ENCODE data around the gene AK5.
"Not testable (repeated sequence)": the region's sequence is repeated elsewhere in the genome, so short reads cannot be mapped to it uniquely, and the experiment has no call there.

Gene AK5

GRCh38 chr1:77512650-77513049 is 230.8 kb downstream of the AK5 start:
- not testable (repeated sequence) for DNase-seq

- DNase-seq: no peak
Measured at GRCh38 chr1:77513839-77514763, 232.3 kb downstream of the AK5 start.

GRCh38 chr1:77514921-77515776 is 233.3 kb downstream of the AK5 start:
- peak; percentile 17 for DNase-seq

- no peak for DNase-seq
Measured at GRCh38 chr1:77516106-77516505, 234.3 kb downstream of the AK5 start.

GRCh38 chr1:77524038-77524437 is 242.2 kb downstream of the AK5 start:
- no peak for DNase-seq

GRCh38 chr1:77531149-77531548 is 249.3 kb downstream of the AK5 start:
- DNase-seq: not testable (repeated sequence)

- not testable (repeated sequence) for DNase-seq
Measured at GRCh38 chr1:77531596-77532280, 249.9 kb downstream of the AK5 start.

- no peak for DNase-seq
Measured at GRCh38 chr1:77532641-77533040, 250.8 kb downstream of the AK5 start.

GRCh38 chr1:77533660-77534305 is 252.0 kb downstream of the AK5 start:
- peak; percentile 76 for DNase-seq

GRCh38 chr1:77534456-77534855 is 252.6 kb downstream of the AK5 start:
- DNase-seq: no peak

GRCh38 chr1:77536813-77537212 is 255.0 kb downstream of the AK5 start:
- DNase-seq: no peak

- no peak for DNase-seq
Measured at GRCh38 chr1:77538956-77539518, 257.2 kb downstream of the AK5 start.

GRCh38 chr1:77539519-77540142 is 257.8 kb downstream of the AK5 start:
- peak; percentile 43 for DNase-seq

GRCh38 chr1:77540501-77541161 is 258.8 kb downstream of the AK5 start:
- DNase-seq: no peak

GRCh38 chr1:77541162-77541545 is 259.3 kb downstream of the AK5 start:
- DNase-seq: no peak

- no peak for DNase-seq
Measured at GRCh38 chr1:77542813-77543420, 261.1 kb downstream of the AK5 start.

GRCh38 chr1:77543822-77544448 is 262.1 kb downstream of the AK5 start:
- no peak for DNase-seq

GRCh38 chr1:77544845-77545244 is 263.0 kb downstream of the AK5 start:
- no peak for DNase-seq

GRCh38 chr1:77545970-77546369 is 264.2 kb downstream of the AK5 start:
- DNase-seq: no peak

GRCh38 chr1:77546890-77547289 is 265.1 kb downstream of the AK5 start:
- no peak for DNase-seq

Data from hematopoietic multipotent progenitor cell treated with erythropoietin and hydrocortisone succinate and interleukin-3 and kit ligand, for 6 days (in vitro differentiated cells).